SK-N-SH (cell line): ENCODE results near the gene HOXD10. TPM values are rescaled to one million over a fixed set of nuclear protein-coding genes. Genes with fewer than 3 reads are reported as not detected.
A peak's percentile ranks its signal among the peaks of the same experiment; 100 is the strongest.

Experiments used
- CTCF ChIA-PET: fragments of 300-600, 350-600 bp; formaldehyde crosslinking; extraction: SDS; loops from one replicate; lab custom pipeline; 2021; lab: Yijun Ruan, JAX
- POLR2A ChIA-PET: fragments of 350-600 bp; sonication (Branson Sonifier 250); formaldehyde crosslinking; extraction: SDS; loops from one replicate; lab custom pipeline; 2020; ENCODE audit warnings: antibody characterized with exemption, inconsistent platforms; lab: Yijun Ruan, JAX
- DNase-seq: peaks from one replicate; pipeline ENCODE4 v3.0.0; 2012
- H2AFZ ChIP-seq: fragments of 200-600 bp; sonication (generic); 2 replicates; pipeline ENCODE4 v1.8.1; 2016; ENCODE audit warnings: antibody characterized with exemption, mild to moderate bottlenecking, low read depth
- H3F3A ChIP-seq: fragments of 200-600 bp; sonication (generic); replicated peaks from 2 replicates; pipeline ENCODE3; 2016; ENCODE audit warnings: antibody characterized with exemption, mild to moderate bottlenecking; ENCODE audit not compliant: insufficient read depth
- H3K27ac ChIP-seq, 2 experiments: fragments of 200-500 bp in 1 of 2; fragments of 200-600 bp in 1 of 2; sonication (Bioruptor generic) in 1 of 2; sonication (generic), shearing (Covaris generic) in 1 of 2; 2 replicates each; pipeline versions ENCODE4 v1.5.1 to v1.6.1; 2014 to 2016; ENCODE audit warnings: low read depth in 2 of 2, inconsistent platforms in 1 of 2, low read length in 1 of 2, mild to moderate bottlenecking in 1 of 2, mixed read lengths in 1 of 2
- H3K27me3 ChIP-seq: fragments of 200-600 bp; sonication (generic), shearing (Covaris generic); 2 replicates; pipeline ENCODE4 v1.6.1; 2016; ENCODE audit warnings: mixed run types; ENCODE audit not compliant: insufficient read depth
- H3K36me3 ChIP-seq, 2 experiments: fragments of 200-500 bp in 1 of 2; fragments of 200-600 bp in 1 of 2; sonication (Bioruptor generic) in 1 of 2; sonication (generic) in 1 of 2; replicated peaks in 1 of 2; 2 replicates each; pipeline versions ENCODE3 to v1.5.1; 2014 to 2016; ENCODE audit warnings: low read length in 1 of 2, mild to moderate bottlenecking in 1 of 2; ENCODE audit not compliant: insufficient read depth in 2 of 2, control insufficient read depth in 1 of 2
- H3K4me1 ChIP-seq, 2 experiments: fragments of 200-500 bp in 1 of 2; fragments of 200-600 bp in 1 of 2; sonication (Bioruptor generic) in 1 of 2; sonication (generic), shearing (Covaris generic) in 1 of 2; 2 replicates each; pipeline versions ENCODE4 v1.5.1 to v1.6.1; 2014 to 2016; ENCODE audit warnings: low read depth in 1 of 2, low read length in 1 of 2, mixed run types in 1 of 2; ENCODE audit not compliant: insufficient read depth in 2 of 2, control insufficient read depth in 1 of 2
- H3K4me2 ChIP-seq: fragments of 200-600 bp; sonication (generic), shearing (Covaris generic); 2 replicates; pipeline ENCODE4 v1.6.1; 2017; ENCODE audit warnings: mixed run types
- H3K4me3 ChIP-seq, 2 experiments: fragments of 200-500 bp in 1 of 2; fragments of 200-600 bp in 1 of 2; sonication (Bioruptor generic) in 1 of 2; sonication (generic), shearing (Covaris generic) in 1 of 2; 2 replicates each; pipeline versions ENCODE4 v1.5.1 to v1.8.1; 2014 to 2016; ENCODE audit warnings: low read depth in 2 of 2, inconsistent platforms in 1 of 2, low read length in 1 of 2, mild to moderate bottlenecking in 1 of 2, mixed read lengths in 1 of 2, moderate library complexity in 1 of 2
- H3K79me2 ChIP-seq: fragments of 200-600 bp; sonication (generic); 2 replicates; pipeline ENCODE4 v1.8.1; 2017; ENCODE audit warnings: mild to moderate bottlenecking; ENCODE audit not compliant: insufficient read depth
- H3K9ac ChIP-seq: fragments of 200-600 bp; sonication (generic); 2 replicates; pipeline ENCODE4 v1.6.1; 2017; ENCODE audit warnings: mixed run types
- H3K9me2 ChIP-seq: fragments of 200-600 bp; sonication (generic); 2 replicates; pipeline ENCODE4 v1.6.1; 2017; ENCODE audit warnings: mixed run types
- H3K9me3 ChIP-seq: fragments of 200-600 bp; sonication (generic); 2 replicates; pipeline ENCODE4 v1.6.1; 2017; ENCODE audit warnings: mixed run types, mild to moderate bottlenecking, moderate library complexity
- H4K20me1 ChIP-seq: fragments of 200-600 bp; sonication (generic); 2 replicates; pipeline ENCODE4 v1.6.1; 2017; ENCODE audit warnings: mild to moderate bottlenecking, mixed run types; ENCODE audit not compliant: insufficient read depth
- CHD2 ChIP-seq: fragments of 150-350 bp; IDR thresholded peaks from 2 replicates; pipeline ENCODE4 v1.6.1; 2018; ENCODE audit warnings: low read length; ENCODE audit not compliant: partially characterized antibody
- ELF1 ChIP-seq: IDR thresholded peaks from 2 replicates; pipeline ENCODE4 v1.4.0; 2012
- FOSL2 ChIP-seq: IDR thresholded peaks from 2 replicates; pipeline ENCODE4 v1.4.0; 2012; ENCODE audit warnings: low read depth, mild to moderate bottlenecking, moderate library complexity, borderline replicate concordance
- FOXJ3 ChIP-seq: sonication (generic); formaldehyde crosslinking; IDR thresholded peaks from 2 replicates; pipeline ENCODE4 v1.5.1; 2020; ENCODE audit warnings: mild to moderate bottlenecking, missing genetic modification reagents
- FOXM1 ChIP-seq: IDR thresholded peaks from 2 replicates; pipeline ENCODE4 v1.4.0; 2012; ENCODE audit warnings: low read depth, mild to moderate bottlenecking
- GABPA ChIP-seq: IDR thresholded peaks from 2 replicates; pipeline ENCODE4 v1.4.0; 2012; ENCODE audit warnings: low read depth, mild to moderate bottlenecking
- MEF2A ChIP-seq: IDR thresholded peaks from 2 replicates; pipeline ENCODE4 v1.4.0; 2012; ENCODE audit warnings: low read depth, borderline replicate concordance
- MXI1 ChIP-seq: IDR thresholded peaks from 2 replicates; pipeline ENCODE4 v1.6.1; 2012; ENCODE audit warnings: mild to moderate bottlenecking, low read depth, low read length, improper control_type of control experiment
- NRF1 ChIP-seq: IDR thresholded peaks from 2 replicates; pipeline ENCODE4 v1.6.1; 2012; ENCODE audit warnings: low read depth, mild to moderate bottlenecking, low read length
- POLR2AphosphoS5 ChIP-seq: IDR thresholded peaks from 2 replicates; pipeline ENCODE4 v1.6.1; 2012; ENCODE audit warnings: low read depth, low read length
- RAD21 ChIP-seq: IDR thresholded peaks from 2 replicates; pipeline ENCODE4 v1.6.1; 2012; ENCODE audit warnings: mild to moderate bottlenecking, low read length
- RCOR1 ChIP-seq: fragments of 150-350 bp; IDR thresholded peaks from 2 replicates; pipeline ENCODE4 v1.6.1; 2017; ENCODE audit warnings: antibody characterized with exemption, low read length
- RXRA ChIP-seq: IDR thresholded peaks from 2 replicates; pipeline ENCODE4 v1.4.0; 2012; ENCODE audit warnings: low read depth, mild to moderate bottlenecking, borderline replicate concordance
- SIN3A ChIP-seq: IDR thresholded peaks from 2 replicates; pipeline ENCODE4 v1.6.1; 2012; ENCODE audit warnings: low read depth, mild to moderate bottlenecking, low read length, moderate library complexity, borderline replicate concordance
- SMC3 ChIP-seq: IDR thresholded peaks from 2 replicates; pipeline ENCODE4 v1.6.1; 2012; ENCODE audit warnings: low read depth, low read length, improper control_type of control experiment
- TAF1 ChIP-seq: IDR thresholded peaks from 2 replicates; pipeline ENCODE4 v1.6.1; 2012; ENCODE audit warnings: low read depth, mild to moderate bottlenecking, low read length, moderate library complexity, borderline replicate concordance
- TEAD4 ChIP-seq: IDR thresholded peaks from 2 replicates; pipeline ENCODE4 v1.4.0; 2012; ENCODE audit warnings: mild to moderate bottlenecking, borderline replicate concordance; ENCODE audit not compliant: insufficient read depth
- YY1 ChIP-seq: IDR thresholded peaks from 2 replicates; pipeline ENCODE4 v1.4.0; 2012; ENCODE audit warnings: low read depth, mild to moderate bottlenecking
- WGBS: methylation state at CpG from one replicate; pipeline ENCODE4 v1.1.6; 2017; ENCODE audit warnings: low lambda C conversion rate; 5-methylcytosine and 5-hydroxymethylcytosine counted together
- polyA plus RNA-seq, 3 experiments: library from polyadenylated mRNA; depleted of rRNA; stranded (reverse); fragments of >200 nt; gene quantifications; 2 replicates each; pipeline ENCODE4 v1.2.3, GENCODE V29; 2012
- TF ChIP-seq, protein P1 (sequence below): IDR thresholded peaks from 2 replicates; pipeline ENCODE4; 2012
- TF ChIP-seq, protein P2 (sequence below): fragments of 150-350 bp; IDR thresholded peaks from 2 replicates; pipeline ENCODE4 v1.6.1; 2017; ENCODE audit warnings: antibody characterized with exemption, low read length, low read depth, borderline replicate concordance
- TF ChIP-seq, protein P3 (sequence below): fragments of 150-350 bp; IDR thresholded peaks from 2 replicates; pipeline ENCODE4 v1.6.1; 2016; ENCODE audit warnings: mild to moderate bottlenecking, low read depth, low read length
- TF ChIP-seq, protein P4 (sequence below): IDR thresholded peaks from 2 replicates; pipeline ENCODE4 v1.4.0; 2012; ENCODE audit warnings: low read depth
- TF ChIP-seq, protein P5 (sequence below): fragments of 200-600 bp; sonication (generic); IDR thresholded peaks from 2 replicates; pipeline ENCODE4 v1.6.1; 2017; ENCODE audit warnings: antibody characterized with exemption, mild to moderate bottlenecking, moderate library complexity

HOXD10 gene
- polyA plus RNA-seq, 1 of the 3 experiments (the other 2 are of a cell fraction) = 0.10 TPM

DNA sequence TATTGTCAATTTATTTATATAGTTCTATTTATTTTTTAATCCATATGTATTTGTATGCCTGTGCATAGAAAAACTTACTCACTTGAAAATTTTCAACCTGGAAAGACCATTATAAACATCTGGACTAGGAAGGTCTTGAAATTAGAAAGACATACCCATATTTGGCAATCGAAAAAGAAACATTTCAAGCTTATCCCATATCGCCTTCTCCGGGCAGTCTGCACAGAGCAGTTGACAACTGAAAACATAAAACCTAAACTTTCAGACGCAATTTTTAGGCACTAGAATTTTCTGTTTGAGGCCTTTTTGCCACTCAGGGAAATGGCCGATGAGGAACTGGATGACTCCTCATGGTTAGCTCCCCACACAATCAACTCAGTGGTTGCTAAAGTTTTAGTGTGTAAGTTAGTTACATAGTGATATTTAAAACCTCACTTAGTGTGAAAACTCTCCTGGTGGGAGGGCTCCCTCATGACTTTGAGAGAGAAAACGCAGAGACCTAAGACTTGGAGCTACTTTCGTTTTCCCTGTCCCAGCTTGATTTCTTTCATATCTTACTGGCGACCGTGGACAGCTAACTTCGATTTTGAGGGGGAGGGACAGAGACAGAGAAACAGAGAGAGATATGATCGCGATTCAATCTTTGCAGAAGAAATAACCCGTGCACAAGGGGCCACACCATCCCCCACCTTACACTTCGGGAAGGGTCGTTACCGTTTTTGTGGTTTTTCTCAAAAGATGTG, 20.2 kb upstream of the HOXD10 start (continued):
- TF ChIP-seq, protein P1, sequence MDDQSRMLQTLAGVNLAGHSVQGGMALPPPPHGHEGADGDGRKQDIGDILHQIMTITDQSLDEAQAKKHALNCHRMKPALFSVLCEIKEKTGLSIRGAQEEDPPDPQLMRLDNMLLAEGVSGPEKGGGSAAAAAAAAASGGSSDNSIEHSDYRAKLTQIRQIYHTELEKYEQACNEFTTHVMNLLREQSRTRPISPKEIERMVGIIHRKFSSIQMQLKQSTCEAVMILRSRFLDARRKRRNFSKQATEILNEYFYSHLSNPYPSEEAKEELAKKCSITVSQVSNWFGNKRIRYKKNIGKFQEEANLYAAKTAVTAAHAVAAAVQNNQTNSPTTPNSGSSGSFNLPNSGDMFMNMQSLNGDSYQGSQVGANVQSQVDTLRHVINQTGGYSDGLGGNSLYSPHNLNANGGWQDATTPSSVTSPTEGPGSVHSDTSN = no peak
- TF ChIP-seq, protein P2, sequence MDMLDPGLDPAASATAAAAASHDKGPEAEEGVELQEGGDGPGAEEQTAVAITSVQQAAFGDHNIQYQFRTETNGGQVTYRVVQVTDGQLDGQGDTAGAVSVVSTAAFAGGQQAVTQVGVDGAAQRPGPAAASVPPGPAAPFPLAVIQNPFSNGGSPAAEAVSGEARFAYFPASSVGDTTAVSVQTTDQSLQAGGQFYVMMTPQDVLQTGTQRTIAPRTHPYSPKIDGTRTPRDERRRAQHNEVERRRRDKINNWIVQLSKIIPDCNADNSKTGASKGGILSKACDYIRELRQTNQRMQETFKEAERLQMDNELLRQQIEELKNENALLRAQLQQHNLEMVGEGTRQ = no peak
- no peak for TF ChIP-seq FOXM1
- TF ChIP-seq CHD2 = no peak
- no peak for TF ChIP-seq NRF1
- TF ChIP-seq, protein P3, sequence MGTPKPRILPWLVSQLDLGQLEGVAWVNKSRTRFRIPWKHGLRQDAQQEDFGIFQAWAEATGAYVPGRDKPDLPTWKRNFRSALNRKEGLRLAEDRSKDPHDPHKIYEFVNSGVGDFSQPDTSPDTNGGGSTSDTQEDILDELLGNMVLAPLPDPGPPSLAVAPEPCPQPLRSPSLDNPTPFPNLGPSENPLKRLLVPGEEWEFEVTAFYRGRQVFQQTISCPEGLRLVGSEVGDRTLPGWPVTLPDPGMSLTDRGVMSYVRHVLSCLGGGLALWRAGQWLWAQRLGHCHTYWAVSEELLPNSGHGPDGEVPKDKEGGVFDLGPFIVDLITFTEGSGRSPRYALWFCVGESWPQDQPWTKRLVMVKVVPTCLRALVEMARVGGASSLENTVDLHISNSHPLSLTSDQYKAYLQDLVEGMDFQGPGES = no peak
- TF ChIP-seq TAF1 = no peak

DNA sequence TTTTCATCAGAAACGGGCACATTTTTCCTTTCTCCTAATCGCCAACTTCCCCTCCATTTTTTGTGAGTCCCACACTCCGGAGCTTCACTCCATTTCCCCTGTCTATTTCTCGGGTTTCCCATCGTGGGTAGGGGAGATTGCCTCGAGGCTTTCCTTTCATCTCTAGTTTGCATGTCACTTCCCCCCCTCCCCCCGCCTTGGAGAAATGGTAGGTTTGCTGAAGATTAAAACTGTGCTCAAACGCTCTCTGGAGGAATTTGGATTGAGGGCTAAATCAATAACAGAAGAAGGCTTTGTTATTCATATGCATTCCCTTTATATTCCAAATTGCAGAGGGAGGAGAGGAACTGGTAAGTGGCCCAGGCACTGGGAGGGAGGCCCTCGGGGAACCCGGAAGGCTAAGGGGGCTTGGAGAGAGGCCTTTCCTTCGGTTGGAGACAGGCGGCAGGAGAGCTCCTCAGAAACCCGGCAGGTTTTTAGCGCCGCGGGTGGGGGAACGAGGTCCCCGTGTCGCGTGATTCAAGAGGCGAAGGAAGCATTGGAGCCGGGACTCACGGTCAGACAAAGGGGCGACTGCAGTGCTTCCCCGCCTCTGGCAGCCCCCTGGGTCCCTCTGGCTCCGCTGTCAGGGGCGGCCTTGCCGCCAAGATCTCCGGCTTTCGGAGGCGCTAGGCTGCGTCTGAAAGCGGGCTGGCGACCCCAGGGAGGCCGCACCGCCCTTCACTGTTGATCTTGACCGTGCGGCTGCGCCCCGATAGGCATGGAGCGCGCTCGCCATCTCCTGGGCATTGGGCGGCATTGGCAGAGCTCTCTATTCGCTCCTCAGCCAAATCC, 19.4 kb upstream of the HOXD10 start:
- POLR2A ChIA-PET = no interaction called here
- CTCF ChIA-PET = interaction anchor here (0.6 to 13.5 kb wide), 65 partner anchors 9 to 1469 kb away, joined by 3 to 264 read pairs (median 4); partner anchors contain the start of genes CHN1, EVX2, HOXD10 and HOXD11
- Histone ChIP-seq H3K4me1 (peaks cover 0 to 25% of the 10 kb centered on the region in 2 experiments; a peak in 2 of 4 replicates), H3K9me3 (no peaks in the 10 kb centered on the region), H3K27ac (no peak overlapping the region), H3K36me3 (no peaks in the 10 kb centered on the region), H3F3A (no peaks in the 10 kb centered on the region), H3K9me2 (no peaks in the 10 kb centered on the region), H3K4me2 (peak overlapping the region; percentile 81), H3K27me3 (peaks cover 94% of the 10 kb centered on the region), H4K20me1 (no peaks in the 10 kb centered on the region), H2AFZ (peak overlapping the region; percentile 86), H3K79me2 (no peaks in the 10 kb centered on the region), H3K9ac (no peak overlapping the region), H3K4me3 (peak overlapping the region; percentile 48 to 59)
- peak; percentile 92 for DNase-seq
- 18% methylated on average over 11 of the region's 45 CpGs for WGBS
- TF ChIP-seq MEF2A (no peak), FOXJ3 (peak; percentile 17; the same call in 1 of the 2 replicates), ELF1 (no peak), FOSL2 (no peak), SIN3A (no peak), CHD2 (peak; percentile 3), GABPA (no peak), TEAD4 (no peak), RXRA (no peak), RCOR1 (no peak), MXI1 (no peak), POLR2AphosphoS5 (no peak), YY1 (no peak), FOXM1 (no peak), RAD21 (peak; percentile 85), NRF1 (peak; percentile 52; the same call in 1 of the 2 replicates), SMC3 (peak; percentile 64)
- TF ChIP-seq, protein P4, sequence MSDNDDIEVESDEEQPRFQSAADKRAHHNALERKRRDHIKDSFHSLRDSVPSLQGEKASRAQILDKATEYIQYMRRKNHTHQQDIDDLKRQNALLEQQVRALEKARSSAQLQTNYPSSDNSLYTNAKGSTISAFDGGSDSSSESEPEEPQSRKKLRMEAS = no peak
- TF ChIP-seq, protein P5, sequence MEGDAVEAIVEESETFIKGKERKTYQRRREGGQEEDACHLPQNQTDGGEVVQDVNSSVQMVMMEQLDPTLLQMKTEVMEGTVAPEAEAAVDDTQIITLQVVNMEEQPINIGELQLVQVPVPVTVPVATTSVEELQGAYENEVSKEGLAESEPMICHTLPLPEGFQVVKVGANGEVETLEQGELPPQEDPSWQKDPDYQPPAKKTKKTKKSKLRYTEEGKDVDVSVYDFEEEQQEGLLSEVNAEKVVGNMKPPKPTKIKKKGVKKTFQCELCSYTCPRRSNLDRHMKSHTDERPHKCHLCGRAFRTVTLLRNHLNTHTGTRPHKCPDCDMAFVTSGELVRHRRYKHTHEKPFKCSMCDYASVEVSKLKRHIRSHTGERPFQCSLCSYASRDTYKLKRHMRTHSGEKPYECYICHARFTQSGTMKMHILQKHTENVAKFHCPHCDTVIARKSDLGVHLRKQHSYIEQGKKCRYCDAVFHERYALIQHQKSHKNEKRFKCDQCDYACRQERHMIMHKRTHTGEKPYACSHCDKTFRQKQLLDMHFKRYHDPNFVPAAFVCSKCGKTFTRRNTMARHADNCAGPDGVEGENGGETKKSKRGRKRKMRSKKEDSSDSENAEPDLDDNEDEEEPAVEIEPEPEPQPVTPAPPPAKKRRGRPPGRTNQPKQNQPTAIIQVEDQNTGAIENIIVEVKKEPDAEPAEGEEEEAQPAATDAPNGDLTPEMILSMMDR = peak; percentile 80
- TF ChIP-seq, protein P1 = no peak
